Vagina (tissue), 2 donors: Measurements from ENCODE around the gene QKI.

Experiments used
- POLR2A ChIP-seq, 2 donors: fragments of 450-650 bp; IDR thresholded peaks; one replicate each; pipeline ENCODE4 v1.6.1; 2017; ENCODE audit warnings: antibody characterized with exemption in 2 of 2, mild to moderate bottlenecking in 2 of 2, moderate library complexity in 2 of 2
- POLR2AphosphoS5 ChIP-seq, 2 donors: sonication (generic); formaldehyde crosslinking; IDR thresholded peaks; one replicate each; pipeline ENCODE4 v1.9.0; 2017; ENCODE audit warnings: antibody characterized with exemption in 2 of 2, mild to moderate bottlenecking in 2 of 2, low read depth in 1 of 2; ENCODE audit not compliant: insufficient read depth in 1 of 2
- TF ChIP-seq, protein P1 (sequence below), 3 experiments: fragments of 450-650 bp in 2 of 3; fragments of 200-600 bp in 1 of 3; sonication (generic) in 1 of 3; IDR thresholded peaks; one replicate each; pipeline ENCODE4 v1.5.1; 2017 to 2019; ENCODE audit warnings: antibody characterized with exemption in 3 of 3, mild to moderate bottlenecking in 2 of 3, moderate library complexity in 2 of 3

GRCh38 chr6:163596174-163596573 is 181.7 kb downstream of the QKI start:
- TF ChIP-seq, protein P1, sequence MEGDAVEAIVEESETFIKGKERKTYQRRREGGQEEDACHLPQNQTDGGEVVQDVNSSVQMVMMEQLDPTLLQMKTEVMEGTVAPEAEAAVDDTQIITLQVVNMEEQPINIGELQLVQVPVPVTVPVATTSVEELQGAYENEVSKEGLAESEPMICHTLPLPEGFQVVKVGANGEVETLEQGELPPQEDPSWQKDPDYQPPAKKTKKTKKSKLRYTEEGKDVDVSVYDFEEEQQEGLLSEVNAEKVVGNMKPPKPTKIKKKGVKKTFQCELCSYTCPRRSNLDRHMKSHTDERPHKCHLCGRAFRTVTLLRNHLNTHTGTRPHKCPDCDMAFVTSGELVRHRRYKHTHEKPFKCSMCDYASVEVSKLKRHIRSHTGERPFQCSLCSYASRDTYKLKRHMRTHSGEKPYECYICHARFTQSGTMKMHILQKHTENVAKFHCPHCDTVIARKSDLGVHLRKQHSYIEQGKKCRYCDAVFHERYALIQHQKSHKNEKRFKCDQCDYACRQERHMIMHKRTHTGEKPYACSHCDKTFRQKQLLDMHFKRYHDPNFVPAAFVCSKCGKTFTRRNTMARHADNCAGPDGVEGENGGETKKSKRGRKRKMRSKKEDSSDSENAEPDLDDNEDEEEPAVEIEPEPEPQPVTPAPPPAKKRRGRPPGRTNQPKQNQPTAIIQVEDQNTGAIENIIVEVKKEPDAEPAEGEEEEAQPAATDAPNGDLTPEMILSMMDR (IDR thresholded peaks at IDR 0.05), result no peak
- no peak for TF ChIP-seq POLR2AphosphoS5 (IDR thresholded peaks at IDR 0.05; ENCODE audit: insufficient read depth in 1 of 2, low read depth in 1 of 2)
- no peak for TF ChIP-seq POLR2A (IDR thresholded peaks at IDR 0.05)
